GM19463 (cell line): ENCODE measurements around the gene LHX4.

Experiments used
- ATAC-seq: cut with Tn5 transposase; IDR thresholded peaks from one replicate; pipeline ENCODE4 v1.9.1; 2021; ENCODE audit warnings: mild to moderate bottlenecking, moderate library complexity; ENCODE audit not compliant: unreplicated experiment

Gene LHX4

GRCh38 chr1:180241716-180242544 lies 11.9 kb downstream of the LHX4 start:
- ATAC-seq = no peak

DNA sequence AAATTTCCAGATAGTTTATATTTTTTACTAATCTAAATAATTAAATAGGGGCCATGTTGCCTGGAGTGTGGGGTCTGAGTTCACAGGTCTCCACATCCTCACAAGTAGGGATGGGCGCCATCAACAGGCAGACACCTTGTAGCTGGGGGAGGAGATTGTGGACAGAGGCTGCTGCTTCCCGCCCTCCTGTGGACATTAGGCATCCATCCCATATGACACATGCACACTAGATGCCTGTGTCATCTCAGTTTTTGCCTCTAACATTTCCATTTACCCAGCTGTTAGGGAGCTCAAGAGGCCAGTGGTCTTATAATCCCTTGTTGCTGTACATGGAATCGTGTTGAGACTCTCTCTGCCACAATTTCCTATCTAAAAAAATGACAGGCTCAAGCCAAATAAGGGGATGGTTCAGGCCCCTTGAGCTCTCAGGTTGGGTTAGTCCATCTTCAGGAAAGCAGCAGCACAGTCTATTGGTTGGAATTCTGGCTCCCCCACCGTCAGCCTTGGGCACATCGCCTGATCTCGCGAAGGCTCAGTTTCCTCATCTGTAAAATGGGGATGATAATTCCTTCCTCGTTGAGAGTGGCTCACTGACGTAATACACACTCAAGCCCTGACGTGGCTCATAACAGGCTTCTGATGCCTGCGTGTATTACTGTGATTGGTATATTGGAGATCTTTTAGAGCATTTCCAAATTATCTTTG lies 13.6 kb downstream of the LHX4 start:
- no peak for ATAC-seq

DNA sequence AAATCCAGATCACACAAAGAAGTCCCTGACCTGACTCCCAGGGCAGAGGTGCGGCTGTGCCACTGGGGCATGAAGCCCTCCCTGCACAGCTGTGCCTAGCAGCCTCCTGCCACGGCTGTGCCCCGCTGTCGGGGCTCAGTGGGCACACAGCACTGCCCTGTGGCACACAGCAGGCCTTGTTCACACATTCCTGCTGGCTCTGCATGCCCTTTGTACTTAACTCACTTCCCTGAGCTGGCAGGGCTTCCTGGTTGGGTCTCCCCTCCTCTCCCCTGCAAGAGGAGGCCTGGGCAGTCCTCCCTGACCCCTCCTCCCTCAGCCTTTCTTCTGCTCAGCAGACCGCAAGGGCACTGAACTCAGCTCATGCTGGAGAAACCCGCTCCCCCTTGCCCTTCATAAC lies 14.8 kb downstream of the LHX4 start:
- no peak for ATAC-seq

GRCh38 chr1:180246579-180246978 lies 16.5 kb downstream of the LHX4 start:
- no peak for ATAC-seq

DNA sequence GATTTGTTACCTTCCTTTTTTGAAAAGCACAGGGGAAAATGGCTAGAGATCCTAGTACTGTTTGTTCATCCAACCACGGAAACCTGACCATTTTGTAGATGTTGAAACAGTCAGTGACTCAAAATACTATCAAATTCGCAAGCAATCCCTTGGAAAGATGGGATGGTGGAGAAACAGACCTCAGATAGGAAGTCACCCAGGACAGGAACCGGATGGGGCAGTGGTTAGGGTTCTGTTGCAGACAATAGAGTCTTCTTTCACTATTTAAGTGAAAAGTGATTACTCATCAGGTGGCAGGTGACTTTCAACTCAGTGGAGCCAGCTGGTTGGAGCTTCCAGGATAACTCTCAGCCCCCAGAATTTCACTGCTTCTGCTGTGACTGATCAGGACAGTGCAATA lies 17.0 kb downstream of the LHX4 start:
- no peak for ATAC-seq

DNA sequence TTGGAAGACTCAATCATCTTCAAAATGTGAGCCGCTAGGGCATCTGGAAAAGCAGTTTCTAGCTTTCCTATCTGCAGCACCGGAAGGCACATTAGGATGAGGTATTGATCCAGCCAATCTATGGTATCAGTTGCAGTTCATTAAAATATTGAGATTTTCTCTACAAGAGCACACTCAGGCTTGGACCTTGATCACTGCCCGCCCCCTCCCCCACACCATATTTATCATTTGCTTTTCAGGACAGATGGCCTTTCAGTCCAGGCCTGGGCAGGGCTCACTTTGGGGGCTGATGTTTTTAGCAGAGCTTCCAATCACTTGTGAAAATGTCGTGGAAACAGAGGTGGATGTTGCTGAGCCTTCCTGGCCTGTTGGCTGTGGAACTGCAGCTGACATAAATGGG lies 17.5 kb downstream of the LHX4 start:
- ATAC-seq = no peak

GRCh38 chr1:180248176-180248575 lies 18.1 kb downstream of the LHX4 start:
- no peak for ATAC-seq

GRCh38 chr1:180248731-180249681 lies 18.9 kb downstream of the LHX4 start:
- ATAC-seq = no peak

DNA sequence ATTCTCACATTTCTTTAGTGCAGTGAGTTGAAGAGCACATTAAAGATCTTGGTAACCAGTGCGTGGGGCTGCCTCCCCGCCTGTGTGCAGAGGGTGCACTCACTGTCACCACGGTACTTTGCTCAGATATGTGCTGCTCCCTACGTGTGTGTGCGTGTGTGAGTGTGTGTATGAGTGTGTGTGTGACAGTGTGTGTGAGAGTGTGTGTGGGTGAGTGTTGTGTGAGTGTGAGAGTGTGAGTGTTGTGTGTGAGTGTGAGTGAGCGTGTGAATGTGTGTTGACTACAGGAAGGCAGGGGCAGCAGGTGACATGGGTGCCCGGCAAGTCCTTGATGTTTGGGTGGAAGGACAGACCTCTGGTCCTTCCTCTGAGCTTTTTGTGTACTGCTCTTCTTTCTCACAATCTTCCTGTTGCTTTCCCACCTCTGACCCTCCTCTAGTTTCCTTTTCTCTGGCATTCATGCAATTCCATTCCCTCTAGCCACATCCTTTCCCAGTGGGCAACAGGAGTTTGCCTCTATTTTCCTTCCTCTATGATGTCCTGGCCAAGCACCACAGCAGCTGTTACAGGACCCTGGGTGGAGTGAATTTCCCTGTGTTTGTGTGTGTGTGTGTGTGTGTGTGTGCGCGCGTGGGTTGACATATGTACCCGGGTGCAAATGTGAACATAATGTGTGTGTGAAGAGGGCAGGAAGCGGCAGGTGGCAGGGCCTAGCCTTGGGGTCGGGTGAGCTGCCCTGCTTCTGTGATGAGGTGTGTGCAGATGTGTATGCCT lies 19.8 kb downstream of the LHX4 start:
- ATAC-seq = no peak

GRCh38 chr1:180250499-180250770 lies 20.4 kb downstream of the LHX4 start:
- no peak for ATAC-seq

GRCh38 chr1:180250883-180251509 lies 20.9 kb downstream of the LHX4 start:
- no peak for ATAC-seq

- ATAC-seq = no peak
Observed at GRCh38 chr1:180251526-180252305, 21.7 kb downstream of the LHX4 start.

- peak; percentile 76 for ATAC-seq
Observed at GRCh38 chr1:180252638-180253536, 22.8 kb downstream of the LHX4 start.

DNA sequence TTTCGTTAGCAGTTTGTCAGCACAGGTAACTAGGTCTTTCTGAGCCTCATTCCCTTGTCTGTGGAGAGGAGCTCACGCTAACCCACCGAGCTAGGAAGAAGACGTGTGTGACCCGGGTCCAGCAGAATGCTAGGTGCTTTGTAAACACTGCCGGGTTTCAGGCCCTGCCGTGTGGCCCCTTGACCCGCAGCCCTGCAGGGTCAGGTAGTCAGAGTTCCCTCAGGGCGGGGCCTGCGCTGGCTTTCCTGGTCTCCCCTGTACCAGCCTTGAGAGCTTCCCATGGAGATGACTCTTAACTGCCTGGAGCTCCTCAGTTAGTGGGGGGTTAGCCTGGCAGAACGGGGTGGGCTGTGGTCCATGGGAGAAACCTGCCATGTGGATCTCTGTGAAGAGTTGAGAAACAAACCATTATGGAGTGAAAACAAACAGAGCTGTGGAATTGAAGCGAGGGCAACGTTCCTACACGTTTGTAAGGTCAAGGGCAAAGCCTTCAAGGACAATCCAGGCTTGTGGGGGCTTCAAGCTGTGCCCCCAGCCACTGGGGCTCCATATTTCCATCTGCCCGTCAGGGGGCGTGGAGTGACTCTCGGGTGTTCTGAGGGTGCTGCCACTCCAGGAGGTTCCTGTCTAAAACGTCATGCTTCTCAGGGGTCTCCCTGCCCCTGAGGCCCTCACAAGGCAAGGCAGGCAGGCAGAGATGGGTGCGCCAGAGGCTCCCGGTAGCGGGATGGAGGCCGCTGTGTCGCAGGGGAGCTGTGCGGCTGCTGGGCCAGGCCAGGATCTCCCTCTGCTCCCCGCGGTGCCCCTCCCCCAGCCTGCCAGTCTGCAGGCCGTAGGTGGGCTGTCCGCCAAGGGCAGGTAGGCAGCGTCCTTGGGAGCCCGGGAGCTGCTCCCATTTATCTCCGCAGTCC lies 23.8 kb downstream of the LHX4 start:
- no peak for ATAC-seq

DNA sequence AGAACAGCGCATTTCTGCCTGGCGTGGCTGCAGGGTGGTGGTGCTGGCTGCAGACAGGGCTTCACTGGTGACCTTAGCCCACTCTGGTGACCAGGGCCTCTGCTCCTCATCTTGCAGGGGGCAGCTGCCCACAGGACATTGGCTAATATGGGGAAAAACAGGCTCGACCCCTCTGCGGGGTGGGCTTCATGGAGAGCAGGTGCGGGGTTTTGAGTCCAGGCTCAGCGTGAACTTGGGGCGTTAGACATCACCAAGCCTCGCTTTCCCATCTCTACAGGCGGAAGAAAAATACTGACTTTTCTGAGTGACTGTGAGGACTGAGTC lies 24.4 kb downstream of the LHX4 start:
- ATAC-seq = no peak

DNA sequence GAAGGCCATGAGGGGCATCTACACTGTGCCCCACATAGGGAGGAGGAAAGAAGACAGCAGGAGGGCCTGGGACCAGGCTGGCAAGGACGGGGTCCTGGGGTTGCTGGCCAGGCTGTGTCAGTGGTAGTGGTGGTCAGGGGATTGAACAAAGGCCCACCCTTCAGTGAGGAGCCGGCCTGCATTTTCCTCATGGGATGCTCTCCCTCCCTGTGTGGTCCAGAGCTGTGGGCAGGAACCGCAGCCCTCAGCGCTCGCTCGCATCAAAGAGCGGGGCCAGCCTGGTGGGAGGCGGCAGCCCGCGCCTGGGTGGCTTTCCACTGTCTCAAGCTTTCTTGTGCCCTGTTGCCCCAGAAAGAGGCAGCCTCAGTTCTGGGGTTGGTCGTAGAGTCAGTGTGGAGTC lies 24.8 kb downstream of the LHX4 start:
- ATAC-seq = no peak

GRCh38 chr1:180255536-180256340 lies 25.7 kb downstream of the LHX4 start:
- ATAC-seq = no peak
